OCI-LY3 (cell line): Measurements from ENCODE around the gene TMEM132C.

Experiments used
- H2AFZ ChIP-seq: fragments of 200-600, 300-600 bp; shearing (Covaris generic); 2 replicates; pipeline ENCODE4 v1.6.0; 2014; ENCODE audit warnings: antibody characterized with exemption, low read depth, low read length
- H3K27ac ChIP-seq: fragments of 200-600, 300-600 bp; sonication (generic); 2 replicates; pipeline ENCODE4 v1.5.1; 2014; ENCODE audit warnings: mild to moderate bottlenecking, low read length, moderate library complexity, mixed read lengths
- H3K27me3 ChIP-seq: fragments of 200-600, 300-600 bp; sonication (generic); 2 replicates; pipeline ENCODE4 v1.6.1; 2014; ENCODE audit warnings: low read depth, low read length, mixed read lengths
- H3K36me3 ChIP-seq: fragments of 200-600, 300-600 bp; sonication (generic); replicated peaks from 2 replicates; pipeline ENCODE3; 2014; ENCODE audit warnings: low read depth, low read length, mixed read lengths
- H3K4me1 ChIP-seq: fragments of 300-600, 200-600 bp; sonication (generic); 2 replicates; pipeline ENCODE4 v1.6.1; 2014; ENCODE audit warnings: low read length, mixed read lengths
- H3K4me2 ChIP-seq: fragments of 200-600, 300-600 bp; sonication (generic); 2 replicates; pipeline ENCODE4 v1.6.1; 2014; ENCODE audit warnings: low read length, mixed read lengths
- H3K4me3 ChIP-seq: fragments of 300-600, 200-600 bp; sonication (generic); 2 replicates; pipeline ENCODE4 v1.5.1; 2014; ENCODE audit warnings: antibody characterized with exemption, mild to moderate bottlenecking, low read length, moderate library complexity
- H3K79me2 ChIP-seq: fragments of 300-600, 200-600 bp; shearing (Covaris generic); 2 replicates; pipeline ENCODE4 v1.6.1; 2014; ENCODE audit warnings: mild to moderate bottlenecking, low read length, mixed read lengths
- H3K9ac ChIP-seq: fragments of 300-600, 200-600 bp; shearing (Covaris generic); 2 replicates; pipeline ENCODE4 v1.6.0; 2014; ENCODE audit warnings: mild to moderate bottlenecking, low read length, moderate library complexity
- H3K9me3 ChIP-seq: fragments of 200-600, 300-600 bp; shearing (Covaris generic); 2 replicates; pipeline ENCODE4 v1.6.1; 2014; ENCODE audit warnings: low read length, mixed read lengths; ENCODE audit not compliant: insufficient read depth
- H4K20me1 ChIP-seq: fragments of 200-600, 300-600 bp; sonication (generic); 2 replicates; pipeline ENCODE4 v1.6.1; 2016; ENCODE audit warnings: low read length, mixed read lengths; ENCODE audit not compliant: insufficient read depth
- EZH2phosphoT487 ChIP-seq: fragments of 200-600 bp; shearing (Covaris generic); IDR thresholded peaks from 2 replicates; pipeline ENCODE4 v1.6.1; 2018; ENCODE audit warnings: antibody characterized with exemption, mixed run types, low read depth
- TF ChIP-seq, protein P1 (sequence below): fragments of 200-600, 300-600 bp; sonication (generic); IDR thresholded peaks from 2 replicates; pipeline ENCODE4 v1.5.1; 2014; ENCODE audit warnings: antibody characterized with exemption, low read length, low read depth

TMEM132C gene

DNA sequence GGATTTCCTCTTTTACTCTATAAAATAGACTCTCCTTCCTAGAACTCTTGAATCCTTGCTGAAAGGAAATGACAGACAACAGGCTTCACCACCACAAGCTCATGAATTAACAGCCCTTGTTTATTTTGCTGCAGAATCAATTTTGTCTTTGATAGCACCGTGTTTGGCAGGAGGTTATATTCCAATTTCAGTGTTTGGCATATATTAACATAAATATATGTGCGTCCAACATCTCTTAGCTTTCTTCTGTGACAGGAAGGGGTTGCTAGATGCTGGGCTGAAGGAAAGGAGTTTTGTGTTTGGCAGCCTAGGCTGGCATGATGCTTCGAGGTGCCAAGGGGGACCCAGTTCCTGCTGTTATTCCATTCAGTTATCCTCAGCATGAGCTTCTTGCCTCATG is 126.4 kb downstream of the TMEM132C start:
- H2AFZ ChIP-seq = no peak overlapping the region
- H3K9ac ChIP-seq = no peak overlapping the region
- no peak overlapping the region for H3K4me2 ChIP-seq
- H4K20me1 ChIP-seq = no peaks in the 10 kb centered on the region
- no peak overlapping the region for H3K27ac ChIP-seq
- TF ChIP-seq EZH2phosphoT487 = no peak
- TF ChIP-seq, protein P1, sequence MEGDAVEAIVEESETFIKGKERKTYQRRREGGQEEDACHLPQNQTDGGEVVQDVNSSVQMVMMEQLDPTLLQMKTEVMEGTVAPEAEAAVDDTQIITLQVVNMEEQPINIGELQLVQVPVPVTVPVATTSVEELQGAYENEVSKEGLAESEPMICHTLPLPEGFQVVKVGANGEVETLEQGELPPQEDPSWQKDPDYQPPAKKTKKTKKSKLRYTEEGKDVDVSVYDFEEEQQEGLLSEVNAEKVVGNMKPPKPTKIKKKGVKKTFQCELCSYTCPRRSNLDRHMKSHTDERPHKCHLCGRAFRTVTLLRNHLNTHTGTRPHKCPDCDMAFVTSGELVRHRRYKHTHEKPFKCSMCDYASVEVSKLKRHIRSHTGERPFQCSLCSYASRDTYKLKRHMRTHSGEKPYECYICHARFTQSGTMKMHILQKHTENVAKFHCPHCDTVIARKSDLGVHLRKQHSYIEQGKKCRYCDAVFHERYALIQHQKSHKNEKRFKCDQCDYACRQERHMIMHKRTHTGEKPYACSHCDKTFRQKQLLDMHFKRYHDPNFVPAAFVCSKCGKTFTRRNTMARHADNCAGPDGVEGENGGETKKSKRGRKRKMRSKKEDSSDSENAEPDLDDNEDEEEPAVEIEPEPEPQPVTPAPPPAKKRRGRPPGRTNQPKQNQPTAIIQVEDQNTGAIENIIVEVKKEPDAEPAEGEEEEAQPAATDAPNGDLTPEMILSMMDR = no peak
- H3K4me1 ChIP-seq = no peaks in the 10 kb centered on the region
- no peaks in the 10 kb centered on the region for H3K36me3 ChIP-seq
- H3K27me3 ChIP-seq = peaks cover 7% of the 10 kb centered on the region; the same call in 1 of the 2 replicates
- no peak overlapping the region for H3K4me3 ChIP-seq
- H3K9me3 ChIP-seq = no peaks in the 10 kb centered on the region
- no peaks in the 10 kb centered on the region for H3K79me2 ChIP-seq

DNA sequence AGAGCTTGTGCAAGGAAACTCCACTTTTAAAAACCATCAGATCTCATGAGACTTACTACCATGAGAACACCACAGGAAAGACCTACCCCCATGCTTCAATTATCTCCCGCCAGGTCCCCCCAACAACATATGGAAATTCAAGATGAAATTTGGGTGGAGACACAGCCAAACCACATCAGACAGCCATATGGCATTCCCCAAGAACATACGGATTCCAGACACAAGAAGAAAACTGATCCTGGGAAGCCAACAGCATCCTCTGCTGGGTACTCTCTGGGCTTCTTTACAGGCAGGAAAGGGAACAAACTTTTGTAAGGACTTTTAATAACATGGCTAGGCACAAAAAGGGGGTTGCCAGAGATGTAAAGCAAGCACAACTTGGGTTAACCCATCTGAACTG is 127.2 kb downstream of the TMEM132C start:
- Histone ChIP-seq H3K9ac (no peak overlapping the region), H4K20me1 (no peaks in the 10 kb centered on the region), H3K4me2 (no peak overlapping the region), H3K4me1 (no peaks in the 10 kb centered on the region), H3K27me3 (peaks cover 7% of the 10 kb centered on the region; the same call in 1 of the 2 replicates), H3K9me3 (no peaks in the 10 kb centered on the region), H3K4me3 (no peak overlapping the region), H3K79me2 (no peaks in the 10 kb centered on the region), H2AFZ (no peak overlapping the region), H3K36me3 (no peaks in the 10 kb centered on the region), H3K27ac (no peak overlapping the region)
- no peak for TF ChIP-seq EZH2phosphoT487
- TF ChIP-seq, protein P1 = no peak

DNA sequence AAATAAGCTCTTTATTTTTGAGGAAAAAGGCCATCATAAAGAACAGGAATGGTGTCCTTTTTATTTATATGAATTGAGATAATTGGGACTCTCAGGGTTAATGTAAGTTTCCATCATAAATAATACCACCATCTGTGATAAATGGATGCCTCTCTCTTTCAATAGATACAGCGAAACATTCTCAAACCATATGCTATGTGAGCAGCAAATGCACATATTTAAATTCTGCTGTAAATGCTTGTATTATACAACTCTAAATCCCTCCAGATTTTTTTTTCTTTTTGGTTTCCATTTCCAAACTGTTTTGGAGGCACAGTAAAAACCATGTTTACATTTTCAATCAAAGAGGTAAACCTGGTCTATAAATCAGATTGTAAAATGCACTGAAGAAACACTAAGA is 132.3 kb downstream of the TMEM132C start:
- Histone ChIP-seq H3K27me3 (peaks cover 12% of the 10 kb centered on the region), H3K9me3 (no peaks in the 10 kb centered on the region), H3K4me2 (no peak overlapping the region), H3K36me3 (no peaks in the 10 kb centered on the region), H3K79me2 (no peaks in the 10 kb centered on the region), H2AFZ (no peak overlapping the region), H3K9ac (no peak overlapping the region), H3K27ac (no peak overlapping the region), H3K4me1 (no peaks in the 10 kb centered on the region), H4K20me1 (no peaks in the 10 kb centered on the region), H3K4me3 (no peak overlapping the region)
- TF ChIP-seq EZH2phosphoT487 = no peak
- TF ChIP-seq, protein P1 = no peak

DNA sequence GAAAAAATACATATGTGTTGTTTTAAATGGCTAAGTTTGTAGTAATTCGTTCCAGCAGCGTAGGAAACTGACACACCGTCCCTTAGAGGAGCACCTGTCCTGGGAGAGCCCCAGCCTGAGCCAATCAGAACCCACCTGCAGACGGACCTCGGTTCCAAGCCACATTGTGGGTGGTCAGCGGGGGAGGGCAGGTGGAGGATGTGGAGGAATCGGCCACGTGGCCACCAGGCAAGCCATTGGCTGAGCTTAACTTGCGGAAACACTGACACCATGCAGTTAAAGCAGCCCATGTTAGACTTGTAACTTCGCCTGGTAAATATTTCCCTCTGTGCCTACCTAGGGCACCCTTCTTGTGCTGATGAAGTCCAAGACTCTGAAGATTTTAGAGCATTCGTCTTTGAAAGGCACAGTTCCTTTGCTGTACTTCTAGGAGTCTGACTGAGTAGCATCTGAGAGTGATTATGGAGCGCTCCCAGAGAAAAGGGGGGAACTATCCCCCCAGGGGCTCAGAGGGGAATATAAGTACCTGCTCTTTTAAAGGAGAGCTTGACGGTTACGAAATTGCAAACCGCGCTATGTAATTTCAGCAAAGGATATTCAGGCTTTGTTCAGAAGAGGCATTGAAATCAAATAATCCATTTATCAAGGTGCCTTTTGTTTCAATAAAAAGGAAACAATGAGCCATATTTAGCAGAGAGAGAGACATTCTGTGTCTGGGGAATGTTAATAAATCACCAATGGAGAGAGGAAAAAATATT is 135.7 kb downstream of the TMEM132C start:
- no peaks in the 10 kb centered on the region for H3K9me3 ChIP-seq
- H3K4me1 ChIP-seq = no peaks in the 10 kb centered on the region

More for the DNA sequence above, 135.7 kb downstream of the TMEM132C start:
- Histone ChIP-seq H4K20me1 (no peaks in the 10 kb centered on the region), H3K9ac (no peak overlapping the region), H3K27me3 (peaks cover 12% of the 10 kb centered on the region), H3K4me3 (no peak overlapping the region), H3K79me2 (no peaks in the 10 kb centered on the region), H3K27ac (no peak overlapping the region), H2AFZ (no peak overlapping the region), H3K4me2 (no peak overlapping the region), H3K36me3 (no peaks in the 10 kb centered on the region)
- no peak for TF ChIP-seq EZH2phosphoT487
- TF ChIP-seq, protein P1 = no peak
